Left lung (tissue), 10 donors: ENCODE measurements around the gene GPR75. TPM values are rescaled to one million over a fixed set of nuclear protein-coding genes. Genes with fewer than 3 reads are reported as not detected.
"Not testable (repeated sequence)": the region's sequence is repeated elsewhere in the genome, so short reads cannot be mapped to it uniquely, and the experiment has no call there.

Source experiments
- ATAC-seq: fragments of 200-7000 bp; cut with Tn5 transposase; one replicate; pipeline ENCODE4 v1.9.1; 2020; ENCODE audit warnings: moderate library complexity
- DNase-seq, 4 donors: peaks; one replicate each; pipeline ENCODE4 v3.0.0-alpha.2; 2013 to 2020
- H3K27ac ChIP-seq, 2 donors: fragments of 200-600 bp; sonication (generic) in 1 of 2; one replicate each; pipeline versions ENCODE4 v1.5.0 to v1.8.0; 2020 to 2021
- H3K27me3 ChIP-seq, 2 donors: fragments of 200-600 bp; sonication (generic) in 1 of 2; one replicate each; pipeline versions ENCODE4 v1.5.0 to v1.8.0; 2020 to 2021
- H3K36me3 ChIP-seq, 2 donors: fragments of 200-600 bp; sonication (generic) in 1 of 2; one replicate each; pipeline versions ENCODE4 v1.5.0 to v1.8.0; 2020 to 2021
- H3K4me1 ChIP-seq, 2 donors: fragments of 200-600 bp; one replicate each; pipeline ENCODE4 v1.8.0; 2021
- H3K4me3 ChIP-seq, 2 donors: fragments of 200-600 bp; sonication (generic) in 1 of 2; one replicate each; pipeline versions ENCODE4 v1.5.0 to v1.8.0; 2020 to 2021; ENCODE audit warnings: mild to moderate bottlenecking in 1 of 2
- H3K9me3 ChIP-seq, 2 donors: fragments of 200-600 bp; sonication (generic) in 1 of 2; one replicate each; pipeline versions ENCODE4 v1.5.0 to v1.8.0; 2020 to 2021
- CTCF ChIP-seq, 2 donors: fragments of 200-600 bp; sonication (generic) in 1 of 2; IDR thresholded peaks; one replicate each; pipeline versions ENCODE4 v1.5.0 to v1.8.0; 2021; ENCODE audit warnings: antibody characterized with exemption in 2 of 2
- intact Hi-C, 2 donors: fragments of 100-400 bp; cut with DNase I; formaldehyde crosslinking; loops; one replicate each; pipeline versions ENCODE4 v1.11.2 to v1.14.2; 2022
- polyA plus RNA-seq, 6 donors: library from polyadenylated mRNA; unstranded; fragments of 120-200 nt; gene quantifications; one replicate each; pipeline ENCODE4 v1.2.1, GENCODE V29; 2013; ENCODE audit not compliant: insufficient read length in 6 of 6
- total RNA-seq, 2 donors: library from RNA; stranded (reverse); fragmentation: NEBNext Ultra II Directional; extraction: Animal tissue kit (Norgen Biotek cat#: 25700); gene quantifications; one replicate each; pipeline ENCODE4 v1.2.1, GENCODE V29; 2021
- donor health status: DM: no; HTN: yes; CAD: no.
- donor health status: DM: no; HTN: no; CAD: no.

Gene GPR75
- total and polyA plus RNA-seq, 8 donors, result 1.3 to 4.7 (median 3.9) TPM

DNA sequence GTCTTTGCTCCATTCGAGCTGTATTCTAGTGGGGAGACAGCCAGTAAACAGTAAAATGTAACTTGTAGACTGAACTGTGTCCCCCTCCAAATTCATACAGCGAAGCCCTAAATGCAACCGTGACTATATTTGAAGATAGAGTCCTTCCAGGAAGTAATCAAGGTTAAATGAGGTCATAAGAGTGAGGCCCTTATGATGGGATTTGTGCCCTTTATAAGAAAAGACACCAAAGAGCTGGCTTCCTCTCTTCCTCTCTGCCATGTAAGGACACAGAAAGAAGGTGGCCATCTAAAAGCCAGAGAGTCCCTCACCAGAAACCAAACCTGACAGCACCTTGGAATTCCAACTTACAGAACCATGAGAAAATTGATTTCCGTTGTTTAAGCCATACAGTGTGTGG, 31.4 kb downstream of the GPR75 start:
- Histone ChIP-seq H3K27ac (no peak overlapping the region), H3K4me1 (no peaks in the 10 kb centered on the region), H3K36me3 (peaks cover 0 to 14% of the 10 kb centered on the region in 2 donors), H3K4me3 (no peak overlapping the region), H3K9me3 (no peaks in the 10 kb centered on the region), H3K27me3 (no peaks in the 10 kb centered on the region)
- intact Hi-C loops, result no loop called here
- ATAC-seq, result no peak
- no peak for DNase-seq
- TF ChIP-seq CTCF (IDR thresholded peaks at IDR 0.05), result no peak

DNA sequence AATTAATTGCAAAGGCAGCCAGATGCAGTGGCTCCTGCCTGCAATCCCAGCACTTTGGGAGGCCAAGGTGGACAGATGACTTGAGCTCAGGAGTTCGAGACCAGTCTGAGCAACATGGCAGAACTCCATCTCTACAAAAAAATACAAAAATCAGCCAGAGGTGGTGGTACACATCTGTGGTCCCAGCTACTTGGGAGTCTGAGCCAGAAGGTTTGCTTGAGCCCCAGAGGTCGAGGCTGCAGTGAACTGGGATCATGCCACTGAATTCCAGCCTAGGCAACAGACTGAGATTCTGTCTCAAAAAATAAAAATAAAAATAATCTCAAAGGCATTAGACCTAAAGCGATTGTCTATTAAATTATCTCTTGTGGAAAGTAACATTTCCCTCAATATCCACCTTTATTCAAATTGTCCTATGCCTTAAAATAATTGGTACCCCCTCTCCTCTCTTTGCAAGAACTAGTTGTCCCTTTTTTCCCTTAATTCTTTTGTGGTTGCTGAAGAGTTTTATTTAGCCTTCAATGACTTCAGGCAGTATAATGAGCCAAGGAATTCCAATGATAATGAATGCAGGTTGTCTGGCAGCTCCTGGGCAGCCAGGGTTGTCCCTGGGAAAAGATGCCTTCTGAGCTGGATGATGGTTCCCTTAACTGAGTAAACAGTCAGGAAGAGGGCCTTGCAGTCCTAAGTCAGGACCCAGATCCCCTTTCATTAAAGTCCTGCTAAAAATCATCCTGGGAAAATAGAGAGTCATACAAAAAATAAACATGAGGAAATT, 32.2 kb downstream of the GPR75 start:
- intact Hi-C loops, result no loop called here

DNA sequence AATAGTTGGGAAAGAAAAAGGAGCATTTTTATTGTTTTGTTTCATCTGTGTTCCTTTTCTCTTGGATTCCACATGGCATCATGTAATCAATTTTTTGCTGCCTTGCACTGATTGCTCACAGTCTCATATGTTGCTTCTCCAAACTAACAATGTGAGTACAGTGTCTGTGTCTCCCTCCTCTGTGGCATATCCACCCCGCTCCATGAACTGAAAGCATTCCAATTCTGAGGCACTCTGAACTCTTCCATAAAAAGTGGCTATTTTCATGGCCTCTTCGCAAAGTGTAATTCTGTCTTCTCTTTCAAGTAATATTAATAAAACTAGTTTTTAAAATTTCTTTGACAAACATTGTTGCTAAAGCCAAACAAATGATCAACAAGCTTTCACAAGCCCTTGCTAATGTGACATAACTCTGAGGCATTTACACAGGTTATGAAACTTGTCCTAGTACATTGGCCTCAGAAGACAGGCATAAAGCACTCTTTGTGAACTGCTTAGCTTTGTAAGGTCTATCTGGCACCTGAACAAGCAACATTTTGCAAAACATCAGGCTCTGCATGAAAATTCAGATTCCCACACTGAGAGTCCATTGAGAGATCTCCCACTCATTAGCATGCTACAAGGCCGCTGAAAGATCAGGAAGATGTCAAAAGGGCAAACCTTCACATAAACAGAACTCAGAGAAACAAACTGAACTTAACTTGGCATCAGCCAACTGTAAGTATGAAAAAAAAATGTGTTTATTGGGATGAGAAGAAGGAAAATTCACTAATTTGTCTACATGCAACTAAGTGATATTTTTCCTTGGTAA, 33.0 kb downstream of the GPR75 start:
- intact Hi-C loops, result no loop called here
- H3K36me3 ChIP-seq, result peaks cover 0 to 7% of the 10 kb centered on the region in 2 donors
- H3K9me3 ChIP-seq, result no peaks in the 10 kb centered on the region
- DNase-seq, result no peak
- no peaks in the 10 kb centered on the region for H3K27me3 ChIP-seq
- TF ChIP-seq CTCF (IDR thresholded peaks at IDR 0.05), result no peak
- no peaks in the 10 kb centered on the region for H3K4me1 ChIP-seq
- H3K27ac ChIP-seq, result no peak overlapping the region
- no peak overlapping the region for H3K4me3 ChIP-seq
- no peak for ATAC-seq

More for the DNA sequence above, 32.2 kb downstream of the GPR75 start:
- no peaks in the 10 kb centered on the region for H3K27me3 ChIP-seq
- no peak for TF ChIP-seq CTCF (IDR thresholded peaks at IDR 0.05)
- H3K4me3 ChIP-seq, result no peak overlapping the region
- no peak overlapping the region for H3K27ac ChIP-seq
- peaks cover 0 to 14% of the 10 kb centered on the region in 2 donors for H3K36me3 ChIP-seq
- H3K4me1 ChIP-seq, result no peaks in the 10 kb centered on the region
- ATAC-seq (no peak), DNase-seq (no peak)
- H3K9me3 ChIP-seq, result no peaks in the 10 kb centered on the region

- DNase-seq (no peak), ATAC-seq (no peak)
- H3K27ac ChIP-seq, result no peak overlapping the region
- peaks cover 0 to under 1% of the 10 kb centered on the region in 2 donors for H3K36me3 ChIP-seq
- intact Hi-C loops, result no loop called here
- H3K4me1 ChIP-seq, result no peaks in the 10 kb centered on the region
- no peaks in the 10 kb centered on the region for H3K27me3 ChIP-seq
- H3K4me3 ChIP-seq, result no peak overlapping the region
- no peak for TF ChIP-seq CTCF (IDR thresholded peaks at IDR 0.05)
- H3K9me3 ChIP-seq, result no peaks in the 10 kb centered on the region
Measured at GRCh38 chr2:53826030-53826410, 33.7 kb downstream of the GPR75 start.

GRCh38 chr2:53823639-53824038, 36.1 kb downstream of the GPR75 start:
- DNase-seq, H3K9me3 ChIP-seq, H3K27me3 ChIP-seq, H3K4me3 ChIP-seq, intact Hi-C loops, ATAC-seq, H3K27ac ChIP-seq, H3K4me1 ChIP-seq: not testable (repeated sequence)
- peaks cover 0 to 16% of the 10 kb centered on the region in 2 donors for H3K36me3 ChIP-seq
- peak in 1 of 2 donors; percentile 24 for TF ChIP-seq CTCF (IDR thresholded peaks at IDR 0.05)
